ENCODE data around the gene JAM3.

GRCh38 chr11:134101282-134101681 lies 32.4 kb downstream of the JAM3 start:
- TF ChIP-seq NFRKB (IDR thresholded peaks at IDR 0.05) (no peak), SUZ12 (IDR thresholded peaks at IDR 0.05) (no peak), SP1 (IDR thresholded peaks at IDR 0.05) (no peak), ELF4 (IDR thresholded peaks at IDR 0.05) (no peak), FOXK2 (IDR thresholded peaks at IDR 0.05) (no peak), ZNF384 (IDR thresholded peaks at IDR 0.05) (no peak), LEF1 (IDR thresholded peaks at IDR 0.05; ENCODE audit: borderline replicate concordance) (no peak), BHLHE40 (IDR thresholded peaks at IDR 0.05; ENCODE audit: borderline replicate concordance) (no peak), FOXA1 (IDR thresholded peaks at IDR 0.05) (no peak), TARDBP (IDR thresholded peaks at IDR 0.05) (no peak), HDGF (IDR thresholded peaks at IDR 0.05; ENCODE audit: borderline replicate concordance) (no peak), FOXM1 (IDR thresholded peaks at IDR 0.05; ENCODE audit: borderline replicate concordance) (no peak)
- TF ChIP-seq, protein P1, sequence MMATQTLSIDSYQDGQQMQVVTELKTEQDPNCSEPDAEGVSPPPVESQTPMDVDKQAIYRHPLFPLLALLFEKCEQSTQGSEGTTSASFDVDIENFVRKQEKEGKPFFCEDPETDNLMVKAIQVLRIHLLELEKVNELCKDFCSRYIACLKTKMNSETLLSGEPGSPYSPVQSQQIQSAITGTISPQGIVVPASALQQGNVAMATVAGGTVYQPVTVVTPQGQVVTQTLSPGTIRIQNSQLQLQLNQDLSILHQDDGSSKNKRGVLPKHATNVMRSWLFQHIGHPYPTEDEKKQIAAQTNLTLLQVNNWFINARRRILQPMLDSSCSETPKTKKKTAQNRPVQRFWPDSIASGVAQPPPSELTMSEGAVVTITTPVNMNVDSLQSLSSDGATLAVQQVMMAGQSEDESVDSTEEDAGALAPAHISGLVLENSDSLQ (IDR thresholded peaks at IDR 0.05), result no peak
